NCI-H2081 treated with DMSO at 0.1 percent for 48 hours (cell line): ENCODE measurements around the gene COA7.
A peak's percentile ranks its signal among the peaks of the same experiment; 100 is the strongest.

Experiments used
- DNase-seq: peaks from one replicate; lab custom pipeline; 2025; lab: John Stamatoyannopoulos, UW

The COA7 gene

DNA sequence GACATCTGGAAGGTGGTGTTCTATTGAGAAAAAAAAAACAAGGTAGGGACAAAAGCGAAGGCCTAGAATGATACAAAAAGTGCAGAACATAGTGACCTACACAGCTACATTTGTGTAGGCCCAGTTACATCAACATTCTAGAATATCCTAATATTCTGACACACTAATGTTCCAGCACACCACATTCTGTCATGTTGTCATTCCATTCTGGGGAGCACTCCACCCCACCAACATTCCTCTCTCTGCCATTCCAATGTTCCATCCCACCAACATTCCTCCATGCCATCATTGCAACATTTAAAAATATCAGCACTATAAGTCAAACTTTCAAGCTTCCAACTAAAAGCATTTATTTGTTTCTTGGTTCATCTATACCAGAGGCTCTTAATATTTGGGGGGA is 28.5 kb downstream of the COA7 start:
- no peak for DNase-seq

DNA sequence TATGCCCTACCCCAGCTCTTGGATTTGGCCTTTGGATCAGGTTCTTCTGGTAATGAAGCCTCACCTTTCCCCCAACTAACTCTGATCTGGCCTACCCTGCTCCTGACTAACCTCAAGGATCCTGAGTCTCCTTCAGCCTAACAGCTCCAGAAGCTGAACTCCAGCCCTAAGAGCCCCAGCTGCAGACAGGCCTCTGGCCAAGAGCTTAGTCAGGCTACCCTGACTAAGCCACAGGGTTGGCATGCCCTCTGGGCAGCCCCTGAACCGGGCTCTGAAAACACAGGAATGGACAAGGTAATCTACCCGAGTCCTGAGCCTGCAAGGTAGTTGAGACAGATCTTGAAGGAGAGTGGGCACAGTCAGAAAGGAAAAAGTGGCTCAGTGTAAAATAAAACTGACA is 29.4 kb downstream of the COA7 start:
- DNase-seq, result no peak

DNA sequence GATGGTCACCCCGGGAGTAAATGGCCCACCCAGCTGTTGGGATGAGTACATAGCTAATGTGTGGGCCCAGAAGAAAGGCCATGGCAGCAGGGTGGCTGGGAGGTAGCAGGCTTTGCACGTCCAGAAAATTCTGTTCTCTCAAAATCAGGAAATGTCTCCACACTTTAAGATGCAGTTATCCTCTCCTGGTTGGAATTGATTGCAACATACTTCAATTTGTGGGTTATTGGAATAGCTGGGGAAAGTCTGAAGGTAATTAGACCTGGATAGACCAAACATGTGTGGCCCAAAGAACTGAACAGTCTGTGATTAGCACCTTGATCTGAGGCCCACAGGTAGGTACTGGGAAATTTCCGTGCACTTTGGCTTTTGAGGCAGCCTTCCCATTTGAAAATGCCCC is 30.2 kb downstream of the COA7 start:
- no peak for DNase-seq

DNA sequence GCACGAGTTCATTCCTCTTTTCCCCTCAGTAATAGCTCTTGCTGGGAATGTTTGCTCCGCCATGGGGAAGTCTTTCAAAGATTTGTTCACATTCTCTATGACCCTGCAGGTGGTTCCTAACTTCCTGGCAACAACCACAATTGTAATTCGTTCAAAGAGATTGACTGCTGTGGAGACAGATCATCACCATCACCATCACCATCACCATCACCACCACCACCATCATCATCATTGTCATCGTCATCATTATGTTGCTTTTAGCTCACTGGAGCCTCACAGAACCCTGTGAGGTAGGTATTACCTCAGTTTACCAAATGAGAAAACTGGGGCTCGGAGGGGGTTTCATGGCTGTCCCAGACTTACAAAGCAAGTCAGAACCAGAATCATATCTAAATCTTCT is 30.9 kb downstream of the COA7 start:
- DNase-seq, result no peak

DNA sequence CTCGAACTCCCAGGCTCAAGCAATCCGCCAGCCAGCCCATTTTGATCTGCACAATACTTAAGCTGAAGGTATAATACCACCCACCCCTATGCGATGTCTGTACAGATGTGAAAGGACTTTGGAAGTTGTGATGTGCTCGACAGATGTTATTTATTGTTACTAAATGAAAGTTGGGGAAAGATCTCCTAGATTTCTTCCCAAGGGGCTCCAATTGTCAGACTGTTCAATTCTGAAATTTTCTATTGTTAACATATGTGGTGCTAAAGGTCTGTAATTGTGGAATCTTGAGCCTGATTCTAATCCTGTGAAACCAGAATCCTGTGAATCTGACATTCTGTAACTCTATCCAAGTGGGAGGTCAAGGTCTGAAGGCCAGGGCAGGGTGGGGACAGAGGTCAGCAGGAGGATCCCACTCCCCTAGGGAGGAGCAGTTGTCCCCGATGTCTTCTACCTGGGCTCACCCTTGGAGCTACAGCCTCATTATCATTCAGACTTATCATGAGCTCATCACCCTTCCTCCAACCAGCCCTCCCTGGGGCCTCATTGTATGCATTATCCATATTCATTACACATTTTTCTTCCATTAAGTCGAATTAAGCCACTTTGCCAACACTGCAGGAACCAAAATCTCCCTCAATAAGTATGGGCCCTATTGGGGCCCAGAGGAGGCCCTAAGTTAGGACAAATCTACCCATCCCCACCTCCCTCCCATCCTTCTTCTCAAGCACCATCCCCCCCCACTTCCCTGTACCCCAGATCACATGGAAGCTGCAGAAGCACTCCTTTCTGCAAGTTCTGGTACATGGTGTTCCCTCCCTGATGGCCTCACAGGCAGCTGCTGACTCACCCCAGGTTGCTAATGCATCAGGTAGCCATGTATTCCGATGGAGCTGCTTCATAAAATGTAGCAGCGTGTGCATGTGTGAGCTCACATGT is 32.9 kb downstream of the COA7 start:
- no peak for DNase-seq

DNA sequence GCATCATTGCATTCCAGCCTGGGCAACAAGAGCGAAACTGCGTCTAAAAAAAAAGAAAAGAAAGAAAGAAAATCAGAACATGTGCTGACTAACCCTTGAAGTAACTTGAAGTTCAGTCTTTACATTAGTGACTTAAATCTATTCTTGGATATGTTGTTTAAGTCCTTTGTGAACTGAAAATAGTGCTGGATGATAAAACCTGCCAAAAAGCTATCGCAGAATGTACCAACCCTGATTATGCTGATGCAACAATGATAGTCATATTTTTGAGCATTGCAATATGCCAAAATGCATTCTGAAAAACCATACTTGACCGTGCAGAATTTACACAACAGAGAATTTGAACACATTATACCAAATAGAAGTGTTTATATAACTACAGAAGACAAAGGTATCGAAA is 34.4 kb downstream of the COA7 start:
- DNase-seq, result no peak

DNA sequence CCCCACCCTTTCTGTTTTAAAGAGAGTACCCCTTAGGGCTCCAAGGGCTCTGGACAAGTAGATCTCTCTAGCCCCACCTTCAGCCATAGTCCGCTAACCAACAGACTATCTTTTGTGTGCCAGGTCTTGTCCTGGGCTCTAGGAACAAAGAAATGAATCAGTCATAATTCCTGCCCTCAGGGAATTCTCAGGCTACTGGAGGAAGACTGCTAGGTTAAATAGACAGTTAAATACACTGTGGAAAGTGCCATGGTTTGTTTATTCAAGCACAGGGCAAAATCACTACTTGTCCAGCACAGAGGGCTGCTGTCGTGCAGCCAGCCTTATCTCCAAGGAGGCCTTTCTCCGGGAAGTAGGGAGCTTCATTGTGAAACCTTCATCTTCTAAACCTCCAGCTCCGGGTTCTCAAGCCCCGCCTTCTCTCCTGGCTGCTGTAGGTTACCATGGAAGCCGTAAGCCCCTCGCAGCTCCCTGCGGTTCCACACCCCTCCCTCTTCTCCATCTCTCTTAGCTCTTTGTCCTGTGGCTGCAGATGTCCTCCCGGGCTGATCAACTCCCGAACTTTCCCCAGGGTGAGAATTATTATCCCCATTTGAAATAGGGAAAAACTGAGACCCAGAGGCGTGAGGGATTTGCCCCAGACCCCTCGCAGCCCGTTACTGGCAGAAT is 35.4 kb downstream of the COA7 start:
- DNase-seq, result peak; percentile 20

DNA sequence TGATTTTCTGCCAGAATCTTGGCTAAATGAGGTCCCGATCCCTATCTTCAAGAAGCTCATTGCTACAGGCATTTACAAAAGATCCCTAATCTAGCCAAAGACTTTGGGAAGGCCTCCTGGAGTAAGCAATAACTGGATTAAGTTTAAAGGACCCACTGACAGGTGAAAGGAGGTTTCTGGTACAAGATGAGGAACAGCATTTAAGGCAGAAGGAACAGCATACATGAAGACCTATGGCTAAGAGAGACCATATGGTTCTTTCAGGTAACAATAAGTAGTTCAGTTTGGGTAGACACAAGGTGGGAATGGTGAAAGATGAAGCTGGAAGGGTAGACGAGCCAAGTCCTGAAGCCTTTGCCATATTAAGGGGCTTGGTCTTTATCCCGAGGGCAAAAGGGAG is 37.3 kb downstream of the COA7 start:
- no peak for DNase-seq

DNA sequence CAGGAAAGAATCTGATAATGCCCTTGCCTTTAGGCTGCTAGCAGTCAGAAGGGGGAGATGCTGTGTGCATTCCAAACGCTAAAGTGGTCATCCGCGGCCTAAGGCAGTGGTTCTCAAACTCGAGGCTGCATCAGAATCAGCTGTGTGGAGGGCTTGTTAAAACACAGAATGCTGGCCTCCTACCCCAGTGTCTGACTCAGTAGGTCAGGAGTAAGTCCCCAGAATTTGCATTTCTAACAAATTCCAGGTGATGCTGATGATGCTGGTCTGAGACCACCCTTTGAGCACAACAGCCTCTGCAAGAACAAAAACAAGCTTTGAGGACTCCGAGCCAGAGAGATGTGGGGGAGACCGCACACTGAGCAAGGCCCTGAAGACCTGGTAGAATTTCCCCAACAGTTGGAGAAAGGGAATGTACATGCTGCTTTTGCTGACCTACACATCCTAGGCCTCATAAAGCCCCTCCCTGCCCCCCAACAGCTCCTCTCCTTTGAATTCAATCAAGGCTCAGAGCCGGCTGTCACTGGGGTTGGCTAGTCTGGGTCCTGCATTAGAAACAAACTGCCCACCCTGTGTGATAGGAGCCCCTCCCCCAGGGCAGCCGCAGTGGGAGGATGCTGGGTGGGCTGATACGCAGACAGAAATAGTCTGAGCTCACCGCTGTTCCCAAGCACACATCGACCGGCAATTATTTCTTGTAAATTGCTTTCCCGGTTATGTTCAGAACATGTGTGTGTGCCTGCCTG is 38.1 kb downstream of the COA7 start:
- DNase-seq, result no peak

DNA sequence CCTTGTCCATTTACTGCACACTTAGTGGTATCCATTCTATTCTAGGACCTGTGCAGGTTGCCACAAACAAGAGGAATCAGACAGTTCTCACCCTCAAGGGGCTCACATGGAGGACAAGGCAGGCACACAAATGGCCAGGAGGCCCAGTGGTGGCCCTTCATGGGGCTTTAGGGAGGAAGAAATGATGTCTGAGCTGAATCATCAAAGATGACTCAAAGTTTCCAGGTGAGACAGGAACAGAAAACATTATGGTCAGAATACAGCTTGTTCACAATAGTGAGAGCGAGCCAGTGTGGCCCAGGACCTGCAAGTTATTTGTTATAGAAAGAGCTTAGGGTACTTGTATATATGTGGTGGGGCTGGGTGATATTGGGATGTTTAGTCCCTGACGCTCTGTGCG is 38.8 kb downstream of the COA7 start:
- no peak for DNase-seq

DNA sequence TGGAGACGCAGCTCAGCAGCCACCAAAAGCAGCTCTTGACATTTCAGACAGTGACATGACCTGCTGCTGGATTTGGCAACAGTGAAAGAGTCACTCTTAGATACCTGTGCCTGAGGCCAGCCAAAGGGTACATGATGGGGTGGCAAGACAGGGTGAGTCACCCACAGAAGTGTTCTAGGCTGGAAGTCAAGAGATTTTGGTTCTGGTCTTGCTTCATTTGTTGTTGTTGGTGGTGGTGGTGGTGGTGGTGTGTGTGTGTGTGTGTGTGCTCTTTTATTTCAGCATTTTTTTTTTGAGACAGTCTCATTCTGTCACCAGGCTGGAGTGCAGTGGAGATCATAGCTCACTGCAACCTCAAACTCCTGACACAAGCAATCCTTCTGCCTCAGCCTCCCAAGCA is 39.4 kb downstream of the COA7 start:
- DNase-seq, result no peak

DNA sequence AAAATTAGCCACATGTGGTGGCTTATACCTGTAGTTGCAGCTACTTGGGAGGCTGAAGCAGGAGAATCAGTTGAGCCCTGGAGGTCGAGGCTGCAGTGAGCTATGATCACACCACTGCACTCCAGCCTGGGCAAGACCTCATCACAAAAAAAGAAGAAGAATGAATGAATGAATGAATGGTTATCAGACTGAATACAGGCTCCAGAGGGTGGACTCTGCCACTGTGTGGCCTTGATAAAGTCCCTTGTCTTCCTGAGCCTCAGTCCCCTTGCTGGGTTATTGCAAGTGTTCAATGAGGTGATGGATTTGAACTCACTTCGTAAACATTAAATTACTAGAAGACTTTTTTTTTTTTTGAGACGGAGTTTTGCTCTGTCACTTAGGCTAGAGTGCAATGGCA is 40.4 kb downstream of the COA7 start:
- no peak for DNase-seq

DNA sequence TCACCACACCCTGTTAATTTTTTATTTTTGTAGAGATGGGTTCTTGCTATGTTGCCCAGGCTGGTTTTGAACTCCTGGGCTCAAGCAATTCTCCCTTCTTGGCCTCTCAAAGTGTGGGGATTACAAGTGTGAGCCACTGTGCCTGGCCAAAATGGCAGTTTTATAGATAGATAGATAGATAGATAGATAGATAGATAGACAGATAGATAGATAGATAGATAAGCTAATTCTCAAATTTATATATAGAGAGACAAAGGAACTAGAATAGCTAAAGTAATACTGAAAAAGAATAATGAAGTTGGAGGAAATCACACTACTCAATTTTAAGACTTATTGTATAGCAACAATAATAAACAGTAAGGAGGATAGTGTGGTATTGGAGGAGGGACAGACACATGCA is 44.1 kb downstream of the COA7 start:
- DNase-seq, result no peak

DNA sequence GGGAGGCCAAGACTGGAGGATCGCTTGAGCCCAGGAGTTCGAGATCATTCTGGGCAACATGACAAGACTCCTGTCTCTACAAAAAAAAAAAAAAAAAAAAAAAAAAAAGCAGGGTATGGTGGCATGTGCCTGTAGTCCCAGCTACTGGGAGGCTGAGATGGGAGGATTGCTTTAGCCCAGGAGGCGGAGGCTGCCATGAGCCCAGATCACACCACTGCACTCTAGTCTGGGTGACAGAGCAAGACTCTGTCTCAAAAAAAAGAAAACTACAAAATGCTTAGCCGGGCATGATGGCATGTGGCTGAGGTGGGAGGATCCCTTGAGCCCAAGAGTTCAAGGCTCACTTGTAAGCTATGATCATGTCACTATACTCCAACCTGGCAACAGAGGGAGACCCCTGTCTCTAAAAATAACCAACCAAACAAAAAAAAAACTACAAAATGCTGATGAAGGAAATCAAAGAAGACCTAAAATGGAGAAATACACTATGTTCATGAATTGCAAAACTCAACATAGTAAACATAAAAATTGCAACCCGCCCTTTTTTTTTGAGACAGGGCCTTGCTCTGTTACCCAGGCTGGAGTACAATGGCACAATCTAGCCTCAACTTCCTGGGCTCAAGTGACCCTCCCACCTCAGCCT is 44.8 kb downstream of the COA7 start:
- no peak for DNase-seq

DNA sequence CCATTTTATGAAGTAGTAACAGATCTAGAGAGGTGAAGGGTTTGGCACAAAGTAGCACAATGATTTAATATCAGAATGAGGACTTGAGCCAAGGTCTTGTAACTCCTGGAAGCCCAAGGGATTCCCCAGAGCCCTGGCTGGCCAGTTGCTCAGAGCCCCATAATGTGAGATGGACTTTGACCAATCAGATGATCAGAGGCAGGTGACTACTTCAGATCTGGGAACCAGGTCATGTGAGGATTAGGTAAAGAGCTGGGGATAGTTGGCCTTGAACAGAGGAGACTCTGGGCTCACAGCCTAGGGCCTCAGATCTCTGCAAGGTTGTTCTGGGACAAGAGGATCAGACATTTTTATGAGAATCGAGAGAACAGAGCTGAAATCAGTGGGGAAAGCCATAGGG is 46.2 kb downstream of the COA7 start:
- DNase-seq, result no peak

DNA sequence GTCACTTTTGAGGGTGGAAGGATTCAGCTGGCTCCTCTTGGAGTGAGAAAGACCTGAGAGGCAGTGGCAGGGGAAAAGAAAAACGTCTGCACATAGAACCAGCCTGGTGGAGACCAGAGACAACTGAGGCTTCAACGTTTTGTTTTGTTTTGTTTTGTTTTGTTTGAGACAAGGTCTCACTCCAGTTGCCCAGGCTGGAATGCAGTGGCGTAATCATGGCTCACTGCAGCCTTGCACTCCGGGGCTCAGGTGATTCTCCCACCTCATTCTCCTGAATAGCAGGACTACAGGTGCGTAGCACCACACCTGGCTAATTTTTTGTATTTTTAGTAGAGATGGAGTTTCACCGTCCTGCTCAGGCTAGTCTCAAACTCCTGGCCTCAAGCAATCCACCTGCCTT is 52.9 kb downstream of the COA7 start:
- no peak for DNase-seq

DNA sequence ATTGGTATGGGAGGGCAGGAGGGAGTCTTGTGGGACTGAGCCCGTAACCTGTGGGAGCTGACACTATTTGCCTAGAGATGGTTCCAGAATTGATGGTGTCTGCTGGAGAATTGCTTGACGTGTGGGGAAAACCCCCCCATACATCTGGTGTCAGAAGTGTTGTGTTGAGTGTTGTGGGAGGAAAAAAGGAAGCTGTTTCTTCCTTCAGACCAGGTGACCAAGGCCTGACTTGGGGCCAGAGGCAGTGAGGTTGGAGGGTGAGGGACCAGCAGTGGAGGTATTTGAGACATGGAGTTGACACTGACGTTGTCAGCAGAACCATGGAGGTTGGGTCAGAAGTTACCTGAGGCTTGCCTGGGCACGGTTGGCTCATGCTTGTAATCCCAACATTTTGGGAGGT is 56.8 kb downstream of the COA7 start:
- no peak for DNase-seq

DNA sequence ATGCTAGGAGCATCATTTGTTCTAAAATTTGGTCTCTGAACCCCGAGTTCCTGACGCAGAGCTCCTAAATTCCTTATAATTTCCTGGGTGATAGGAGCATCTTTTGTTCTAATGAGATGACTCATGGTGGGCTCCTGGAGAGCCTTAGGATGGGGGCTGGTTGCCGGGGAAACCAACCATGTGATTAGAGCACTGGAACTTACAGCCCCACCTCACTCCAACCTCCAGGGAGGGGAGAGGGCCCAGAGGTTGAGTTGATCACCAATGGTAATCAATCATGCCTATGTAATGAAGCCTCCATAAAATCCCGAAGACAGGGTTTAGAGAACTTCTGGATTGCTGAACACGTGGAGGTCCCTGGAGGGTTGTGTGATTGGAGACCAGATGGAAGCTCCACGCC is 57.5 kb downstream of the COA7 start:
- no peak for DNase-seq

DNA sequence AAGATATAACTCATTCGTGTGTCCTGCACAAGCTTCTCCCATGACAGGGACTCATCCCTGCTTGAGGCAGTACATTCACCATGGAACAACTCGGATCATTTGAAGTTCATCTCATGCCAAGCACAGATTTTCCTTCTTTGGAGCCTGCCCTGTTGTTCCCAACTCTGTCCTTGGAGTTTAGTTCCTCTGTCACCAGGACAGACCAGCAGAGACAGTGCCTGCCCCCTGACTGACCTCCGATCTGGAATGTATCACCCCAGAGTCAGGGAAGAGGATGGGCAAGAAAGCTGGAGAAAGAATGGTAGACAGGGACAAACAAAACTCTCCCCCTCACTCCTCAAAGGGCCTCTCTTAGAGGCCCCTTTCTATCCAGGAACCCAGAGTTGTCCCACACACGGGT is 60.2 kb downstream of the COA7 start:
- DNase-seq, result no peak

DNA sequence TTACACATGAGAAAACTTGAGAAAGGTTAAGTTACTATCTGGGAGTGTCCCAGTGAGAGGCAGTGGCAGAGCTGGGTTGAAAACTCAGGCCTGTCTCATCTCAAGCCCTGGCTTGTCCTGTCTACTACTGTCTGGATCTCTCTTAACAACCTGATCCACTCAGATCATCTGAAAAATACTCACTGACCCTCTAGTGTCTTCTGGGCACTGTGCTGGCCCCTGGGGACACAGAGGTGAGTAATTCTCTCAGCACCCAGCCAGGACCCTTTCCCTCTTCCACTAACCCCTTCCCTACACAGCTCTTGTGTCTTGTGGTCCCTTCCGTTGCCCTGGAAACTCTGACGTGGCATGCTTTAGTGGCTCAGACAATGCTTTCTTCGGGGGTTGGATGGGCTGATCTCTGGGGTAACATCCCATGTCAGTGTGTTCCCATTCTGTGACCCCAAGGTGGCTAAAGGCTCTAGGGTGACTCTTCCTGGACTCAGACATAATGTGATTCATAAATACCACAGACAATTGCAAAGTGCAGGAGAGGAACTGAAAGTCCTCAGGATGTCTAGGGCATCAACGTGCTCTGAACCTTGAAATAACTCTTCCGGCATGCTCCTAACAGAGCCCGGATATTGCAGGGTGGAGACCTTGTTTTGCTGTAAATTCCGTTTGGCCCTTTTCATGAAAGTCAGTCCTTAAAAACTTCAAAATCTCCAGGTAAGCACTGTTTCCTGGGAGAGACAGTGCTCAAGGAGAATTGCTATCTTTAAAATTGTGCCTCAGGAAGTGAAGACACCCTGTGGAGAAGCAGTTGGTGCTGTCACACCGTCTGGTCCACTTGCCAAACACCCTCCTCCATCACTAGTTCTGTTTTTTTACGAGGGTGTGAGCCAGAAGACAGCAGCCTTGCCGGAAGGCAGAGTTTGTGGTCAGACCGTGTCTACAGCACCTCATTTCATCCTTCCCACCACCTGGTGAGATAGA is 61.1 kb downstream of the COA7 start:
- DNase-seq, result no peak
